Measurements from ENCODE around the gene SERPINB1. TPM values are rescaled to one million over a fixed set of nuclear protein-coding genes. Genes with fewer than 3 reads are reported as not detected.

SERPINB1 gene
- total and polyA plus RNA-seq, 2 experiments from 2014 or later = 5.6 to 6.5 TPM

- Histone ChIP-seq H3K4me3 (no peak overlapping the region), H3K4me1 (ENCODE audit: insufficient read depth) (no peaks in the 10 kb centered on the region), H3K27me3 (ENCODE audit: insufficient read depth) (no peaks in the 10 kb centered on the region), H3K36me3 (ENCODE audit: insufficient read depth) (no peaks in the 10 kb centered on the region), H3K79me2 (replicated peaks; ENCODE audit: insufficient read depth) (no peaks in the 10 kb centered on the region), H3F3A (replicated peaks; ENCODE audit: low read depth) (no peaks in the 10 kb centered on the region), H3K9me2 (ENCODE audit: insufficient read depth) (no peaks in the 10 kb centered on the region), H4K20me1 (replicated peaks; ENCODE audit: insufficient read depth) (no peaks in the 10 kb centered on the region), H3K4me2 (no peak overlapping the region), H2AFZ (no peak overlapping the region), H3K27ac (ENCODE audit: low read depth) (no peak overlapping the region)
- Mint-ChIP-seq H3K4me1 (no peaks in the 10 kb centered on the region), H3K4me3 (no peak overlapping the region), H3K27ac (no peak overlapping the region), H3K36me3 (ENCODE audit: low read depth) (peaks cover 9% of the 10 kb centered on the region; the same call in 2 of the 3 replicates), H3K9me3 (peaks cover 13% of the 10 kb centered on the region; the same call in 2 of the 3 replicates), H3K27me3 (ENCODE audit: insufficient read depth, low read depth, poor library complexity) (no peaks in the 10 kb centered on the region)
- ATAC-seq = no peak
- TF ChIP-seq STAT1 (IDR thresholded peaks at IDR 0.05; ENCODE audit: unreplicated experiment) = no peak
- TF ChIP-seq REST (IDR thresholded peaks at IDR 0.05; ENCODE audit: unreplicated experiment) = no peak
- TF ChIP-seq CTCF (conservative IDR thresholded peaks at IDR 0.05; ENCODE audit: low read depth in 2 of 2) = no peak
- no peak for TF ChIP-seq NANOG (IDR thresholded peaks at IDR 0.05; ENCODE audit: borderline replicate concordance)
- DNase-seq (ENCODE audit: low spot score) = no peak
Observed at GRCh38 chr6:2817903-2818443, 23.7 kb downstream of the SERPINB1 start.

GRCh38 chr6:2816158-2816557 lies 25.5 kb downstream of the SERPINB1 start:
- peaks cover 9% of the 10 kb centered on the region; the same call in 2 of the 3 replicates for H3K36me3 Mint-ChIP-seq (ENCODE audit: low read depth)
- H3K4me3 Mint-ChIP-seq = no peak overlapping the region
- no peak for DNase-seq (ENCODE audit: low spot score)
- H3K4me1 ChIP-seq (ENCODE audit: insufficient read depth) = no peaks in the 10 kb centered on the region
- no peaks in the 10 kb centered on the region for H3K4me1 Mint-ChIP-seq
- H3K9me2 ChIP-seq (ENCODE audit: insufficient read depth) = no peaks in the 10 kb centered on the region
- TF ChIP-seq POLR2AphosphoS5 (IDR thresholded peaks at IDR 0.05; ENCODE audit: low read depth) = no peak
- no peak for TF ChIP-seq NANOG (IDR thresholded peaks at IDR 0.05; ENCODE audit: borderline replicate concordance)
- TF ChIP-seq EZH2phosphoT487 (IDR thresholded peaks at IDR 0.05; ENCODE audit: unreplicated experiment) = no peak
- TF ChIP-seq REST (IDR thresholded peaks at IDR 0.05; ENCODE audit: unreplicated experiment) = no peak
- TF ChIP-seq JUNB (IDR thresholded peaks at IDR 0.05; ENCODE audit: unreplicated experiment) = no peak
- TF ChIP-seq STAT1 (IDR thresholded peaks at IDR 0.05; ENCODE audit: unreplicated experiment) = no peak
- TF ChIP-seq ZNF114 (CRISPR knock-in tag; IDR thresholded peaks at IDR 0.05) = no peak
- H3K36me3 ChIP-seq (ENCODE audit: insufficient read depth) = no peaks in the 10 kb centered on the region
- H3F3A ChIP-seq (replicated peaks; ENCODE audit: low read depth) = no peaks in the 10 kb centered on the region
- no peak overlapping the region for H2AFZ ChIP-seq
- peaks cover 13% of the 10 kb centered on the region; the same call in 2 of the 3 replicates for H3K9me3 Mint-ChIP-seq
- H3K27ac ChIP-seq (ENCODE audit: low read depth) = no peak overlapping the region
- no peak for ATAC-seq
- H3K27me3 ChIP-seq (ENCODE audit: insufficient read depth) = no peaks in the 10 kb centered on the region
- no peak overlapping the region for H3K27ac Mint-ChIP-seq
- H3K79me2 ChIP-seq (replicated peaks; ENCODE audit: insufficient read depth) = no peaks in the 10 kb centered on the region
- no peaks in the 10 kb centered on the region for H3K27me3 Mint-ChIP-seq (ENCODE audit: insufficient read depth, low read depth, poor library complexity)
- H3K4me3 ChIP-seq = no peak overlapping the region
- H4K20me1 ChIP-seq (replicated peaks; ENCODE audit: insufficient read depth) = no peaks in the 10 kb centered on the region
- H3K4me2 ChIP-seq = no peak overlapping the region

Data from GM23338 (cell line).